NCI-H748 (cell line): ENCODE measurements around the gene PLCD4.

Experiments
- DNase-seq: peaks from one replicate; lab custom pipeline; 2025; ENCODE audit not compliant: unreplicated experiment; lab: John Stamatoyannopoulos, UW

The PLCD4 gene

GRCh38 chr2:218662377-218662776 lies 54.7 kb downstream of the PLCD4 start:
- no peak for DNase-seq

GRCh38 chr2:218662827-218663226 lies 55.1 kb downstream of the PLCD4 start:
- no peak for DNase-seq

- DNase-seq = no peak
These were observed 56.2 kb downstream of the PLCD4 start for GRCh38 chr2:218663901-218664300.

- no peak for DNase-seq
These were observed 57.0 kb downstream of the PLCD4 start for GRCh38 chr2:218664653-218665052.

- peak; percentile 23 for DNase-seq
These were observed 63.5 kb downstream of the PLCD4 start for GRCh38 chr2:218671097-218671653.

- DNase-seq = peak; percentile 93
These were observed 64.2 kb downstream of the PLCD4 start, which contains the start of the genes RNF25 and STK36 for GRCh38 chr2:218671654-218672566. TSS of gene RNF25 (minus strand) at chr2:218672002. CDS start at chr2:218671970, 32 bp downstream. TSS of gene STK36 (plus strand) at chr2:218672086. CDS start at chr2:218672830, 744 bp downstream.

- DNase-seq = no peak
These were observed 71.4 kb downstream of the PLCD4 start for GRCh38 chr2:218679119-218679518.

GRCh38 chr2:218680061-218680460 lies 72.4 kb downstream of the PLCD4 start:
- no peak for DNase-seq
